ENCODE data around the gene BUD13.
A peak's percentile ranks its signal among the peaks of the same experiment; 100 is the strongest.
"Not testable (repeated sequence)": the region's sequence is repeated elsewhere in the genome, so short reads cannot be mapped to it uniquely, and the experiment has no call there.

The BUD13 gene

GRCh38 chr11:116772443-116773202, at the start of gene BUD13:
BUD13 (minus strand) TSS chr11:116772987; CDS start chr11:116772964, 23 bp downstream.
- Mint-ChIP-seq H3K9me3 (no peaks in the 10 kb centered on the region), H3K36me3 (ENCODE audit: low read depth) (peaks cover 26% of the 10 kb centered on the region), H3K27me3 (ENCODE audit: low read depth) (no peaks in the 10 kb centered on the region), H3K4me1 (ENCODE audit: low read depth) (peaks cover 36% of the 10 kb centered on the region), H3K4me3 (peak within 1 kb of the TSS; percentile 98), H3K27ac (peak within 1 kb of the TSS; percentile 97)

GRCh38 chr11:116822575-116822974, 49.8 kb upstream of the BUD13 start:
- no peaks in the 10 kb centered on the region for H3K4me1 Mint-ChIP-seq (ENCODE audit: low read depth)
- no peak overlapping the region for H3K4me3 Mint-ChIP-seq

GRCh38 chr11:116821050-116821918, 48.5 kb upstream of the BUD13 start:
- H3K9me3 Mint-ChIP-seq, result no peaks in the 10 kb centered on the region
- no peaks in the 10 kb centered on the region for H3K4me1 Mint-ChIP-seq (ENCODE audit: low read depth)
- H3K27ac Mint-ChIP-seq, result no peak overlapping the region
- no peaks in the 10 kb centered on the region for H3K36me3 Mint-ChIP-seq (ENCODE audit: low read depth)
- H3K4me3 Mint-ChIP-seq, result no peak overlapping the region
- no peaks in the 10 kb centered on the region for H3K27me3 Mint-ChIP-seq (ENCODE audit: low read depth)

More at GRCh38 chr11:116822575-116822974, 49.8 kb upstream of the BUD13 start:
- H3K36me3 Mint-ChIP-seq (ENCODE audit: low read depth), result no peaks in the 10 kb centered on the region
- H3K27ac Mint-ChIP-seq, result no peak overlapping the region
- no peaks in the 10 kb centered on the region for H3K9me3 Mint-ChIP-seq
- no peaks in the 10 kb centered on the region for H3K27me3 Mint-ChIP-seq (ENCODE audit: low read depth)

- Mint-ChIP-seq H3K4me1 (ENCODE audit: low read depth) (no peaks in the 10 kb centered on the region), H3K27me3 (ENCODE audit: low read depth) (no peaks in the 10 kb centered on the region), H3K4me3 (no peak overlapping the region), H3K9me3 (no peaks in the 10 kb centered on the region), H3K36me3 (ENCODE audit: low read depth) (no peaks in the 10 kb centered on the region), H3K27ac (no peak overlapping the region)
Measured at GRCh38 chr11:116819049-116819448, 46.3 kb upstream of the BUD13 start.

- H3K27ac Mint-ChIP-seq, result no peak overlapping the region
- H3K27me3 Mint-ChIP-seq (ENCODE audit: low read depth), result peaks cover 3% of the 10 kb centered on the region
- no peaks in the 10 kb centered on the region for H3K9me3 Mint-ChIP-seq
- H3K36me3 Mint-ChIP-seq (ENCODE audit: low read depth), result no peaks in the 10 kb centered on the region
- no peaks in the 10 kb centered on the region for H3K4me1 Mint-ChIP-seq (ENCODE audit: low read depth)
- H3K4me3 Mint-ChIP-seq, result no peak overlapping the region
Measured at GRCh38 chr11:116814502-116814901, 41.7 kb upstream of the BUD13 start.

- H3K27ac Mint-ChIP-seq, result no peak overlapping the region
- H3K36me3 Mint-ChIP-seq (ENCODE audit: low read depth), result no peaks in the 10 kb centered on the region
- H3K9me3 Mint-ChIP-seq, result no peaks in the 10 kb centered on the region
- H3K4me1 Mint-ChIP-seq (ENCODE audit: low read depth), result no peaks in the 10 kb centered on the region
- H3K4me3 Mint-ChIP-seq, result no peak overlapping the region
- H3K27me3 Mint-ChIP-seq (ENCODE audit: low read depth), result peaks cover 6% of the 10 kb centered on the region
Measured at GRCh38 chr11:116813781-116814471, 41.1 kb upstream of the BUD13 start.

GRCh38 chr11:116813170-116813569, 40.4 kb upstream of the BUD13 start:
- peaks cover 7% of the 10 kb centered on the region for H3K27me3 Mint-ChIP-seq (ENCODE audit: low read depth)
- H3K9me3 Mint-ChIP-seq, result no peaks in the 10 kb centered on the region
- no peak overlapping the region for H3K27ac Mint-ChIP-seq
- H3K4me3 Mint-ChIP-seq, result no peak overlapping the region
- H3K4me1 Mint-ChIP-seq (ENCODE audit: low read depth), result no peaks in the 10 kb centered on the region
- H3K36me3 Mint-ChIP-seq (ENCODE audit: low read depth), result no peaks in the 10 kb centered on the region

GRCh38 chr11:116812109-116812508, 39.3 kb upstream of the BUD13 start:
- no peaks in the 10 kb centered on the region for H3K4me1 Mint-ChIP-seq (ENCODE audit: low read depth)
- H3K4me3 Mint-ChIP-seq, result no peak overlapping the region
- peaks cover 7% of the 10 kb centered on the region for H3K27me3 Mint-ChIP-seq (ENCODE audit: low read depth)
- H3K27ac Mint-ChIP-seq, result no peak overlapping the region
- H3K9me3 Mint-ChIP-seq, result no peaks in the 10 kb centered on the region
- H3K36me3 Mint-ChIP-seq (ENCODE audit: low read depth), result no peaks in the 10 kb centered on the region

GRCh38 chr11:116811194-116811593, 38.4 kb upstream of the BUD13 start:
- H3K36me3 Mint-ChIP-seq (ENCODE audit: low read depth), result no peaks in the 10 kb centered on the region
- H3K9me3 Mint-ChIP-seq, result no peaks in the 10 kb centered on the region
- no peak overlapping the region for H3K27ac Mint-ChIP-seq
- H3K27me3 Mint-ChIP-seq (ENCODE audit: low read depth), result peaks cover 7% of the 10 kb centered on the region
- H3K4me1 Mint-ChIP-seq (ENCODE audit: low read depth), result no peaks in the 10 kb centered on the region
- no peak overlapping the region for H3K4me3 Mint-ChIP-seq

GRCh38 chr11:116808262-116809175, 35.7 kb upstream of the BUD13 start:
- H3K36me3 Mint-ChIP-seq (ENCODE audit: low read depth), result no peaks in the 10 kb centered on the region
- H3K4me3 Mint-ChIP-seq, result no peak overlapping the region
- H3K4me1 Mint-ChIP-seq (ENCODE audit: low read depth), result no peaks in the 10 kb centered on the region
- H3K27me3 Mint-ChIP-seq (ENCODE audit: low read depth), result peaks cover 7% of the 10 kb centered on the region
- no peak overlapping the region for H3K27ac Mint-ChIP-seq
- no peaks in the 10 kb centered on the region for H3K9me3 Mint-ChIP-seq

- Mint-ChIP-seq H3K4me1 (ENCODE audit: low read depth) (no peaks in the 10 kb centered on the region), H3K9me3 (no peaks in the 10 kb centered on the region), H3K27ac (no peak overlapping the region), H3K4me3 (no peak overlapping the region), H3K36me3 (ENCODE audit: low read depth) (no peaks in the 10 kb centered on the region), H3K27me3 (ENCODE audit: low read depth) (peaks cover 10% of the 10 kb centered on the region)
Measured at GRCh38 chr11:116807601-116808261, 34.9 kb upstream of the BUD13 start.

- Mint-ChIP-seq H3K27me3 (ENCODE audit: low read depth) (peaks cover 33% of the 10 kb centered on the region), H3K27ac (no peak overlapping the region), H3K9me3 (no peaks in the 10 kb centered on the region), H3K36me3 (ENCODE audit: low read depth) (no peaks in the 10 kb centered on the region), H3K4me1 (ENCODE audit: low read depth) (no peaks in the 10 kb centered on the region), H3K4me3 (no peak overlapping the region)
Measured at GRCh38 chr11:116804001-116804400, 31.2 kb upstream of the BUD13 start.

GRCh38 chr11:116801662-116802061, 28.9 kb upstream of the BUD13 start:
- H3K27ac Mint-ChIP-seq, result not testable (repeated sequence)
- H3K27me3 Mint-ChIP-seq (ENCODE audit: low read depth), result peaks cover 38% of the 10 kb centered on the region

More at GRCh38 chr11:116801662-116802061, 28.9 kb upstream of the BUD13 start:
- not testable (repeated sequence) for H3K4me1 Mint-ChIP-seq (ENCODE audit: low read depth); H3K4me3 Mint-ChIP-seq; H3K9me3 Mint-ChIP-seq; H3K36me3 Mint-ChIP-seq (ENCODE audit: low read depth)
